ENCODE results near the gene PLEKHD1. TPM values are rescaled to one million over a fixed set of nuclear protein-coding genes. Genes with fewer than 3 reads are reported as not detected.

The PLEKHD1 gene
- total RNA-seq, 1 donor from 2014 or later = 0.14 TPM

DNA sequence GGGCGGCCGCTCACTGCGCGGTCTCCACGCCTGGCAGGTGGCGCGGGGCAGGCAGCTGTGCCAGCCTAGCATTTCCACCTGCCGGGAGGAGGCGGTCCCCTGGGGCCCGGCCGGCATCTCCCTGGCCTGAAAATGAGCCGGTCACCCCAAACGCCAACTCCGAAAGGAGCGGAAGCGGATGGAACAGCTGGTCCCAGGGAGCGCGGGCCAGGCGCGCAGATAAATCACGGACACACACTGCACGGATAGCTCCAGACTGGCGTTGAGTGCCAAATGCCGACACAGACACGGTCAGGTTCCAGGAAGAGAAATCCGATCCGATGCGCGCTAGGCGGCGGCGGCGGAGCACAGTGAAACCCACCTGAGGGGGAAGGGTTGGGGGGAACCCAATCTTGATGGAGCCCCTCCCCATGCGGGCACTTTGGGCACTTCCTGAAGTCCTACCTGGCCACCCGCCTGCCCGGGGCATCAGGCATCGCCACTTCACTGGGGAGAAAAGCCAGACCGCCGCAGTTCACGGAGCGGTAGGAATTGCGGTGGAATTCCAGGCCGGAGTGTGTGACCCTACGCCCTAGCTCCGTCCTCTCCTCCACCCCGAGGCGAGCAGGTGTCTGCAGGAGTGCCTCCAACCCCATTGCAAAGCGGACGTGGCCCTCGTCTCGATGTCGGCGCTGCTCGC, 624 bp upstream of the PLEKHD1 start:
- no peak overlapping the region for H3K27ac Mint-ChIP-seq (ENCODE audit: unreplicated experiment)
- peaks cover 10% of the 10 kb centered on the region for H3K4me1 Mint-ChIP-seq
- peak overlapping the region; percentile 74 for H3K4me3 Mint-ChIP-seq
- no peaks in the 10 kb centered on the region for H3K36me3 Mint-ChIP-seq (ENCODE audit: low read depth)
- H3K9me3 Mint-ChIP-seq = no peaks in the 10 kb centered on the region
- no peak for DNase-seq (ENCODE audit: low read depth, low spot score)
- TF ChIP-seq, protein P1, sequence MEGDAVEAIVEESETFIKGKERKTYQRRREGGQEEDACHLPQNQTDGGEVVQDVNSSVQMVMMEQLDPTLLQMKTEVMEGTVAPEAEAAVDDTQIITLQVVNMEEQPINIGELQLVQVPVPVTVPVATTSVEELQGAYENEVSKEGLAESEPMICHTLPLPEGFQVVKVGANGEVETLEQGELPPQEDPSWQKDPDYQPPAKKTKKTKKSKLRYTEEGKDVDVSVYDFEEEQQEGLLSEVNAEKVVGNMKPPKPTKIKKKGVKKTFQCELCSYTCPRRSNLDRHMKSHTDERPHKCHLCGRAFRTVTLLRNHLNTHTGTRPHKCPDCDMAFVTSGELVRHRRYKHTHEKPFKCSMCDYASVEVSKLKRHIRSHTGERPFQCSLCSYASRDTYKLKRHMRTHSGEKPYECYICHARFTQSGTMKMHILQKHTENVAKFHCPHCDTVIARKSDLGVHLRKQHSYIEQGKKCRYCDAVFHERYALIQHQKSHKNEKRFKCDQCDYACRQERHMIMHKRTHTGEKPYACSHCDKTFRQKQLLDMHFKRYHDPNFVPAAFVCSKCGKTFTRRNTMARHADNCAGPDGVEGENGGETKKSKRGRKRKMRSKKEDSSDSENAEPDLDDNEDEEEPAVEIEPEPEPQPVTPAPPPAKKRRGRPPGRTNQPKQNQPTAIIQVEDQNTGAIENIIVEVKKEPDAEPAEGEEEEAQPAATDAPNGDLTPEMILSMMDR (conservative IDR thresholded peaks at IDR 0.05) = no peak
- H3K27me3 Mint-ChIP-seq (ENCODE audit: low read depth) = peaks cover 78% of the 10 kb centered on the region

DNA sequence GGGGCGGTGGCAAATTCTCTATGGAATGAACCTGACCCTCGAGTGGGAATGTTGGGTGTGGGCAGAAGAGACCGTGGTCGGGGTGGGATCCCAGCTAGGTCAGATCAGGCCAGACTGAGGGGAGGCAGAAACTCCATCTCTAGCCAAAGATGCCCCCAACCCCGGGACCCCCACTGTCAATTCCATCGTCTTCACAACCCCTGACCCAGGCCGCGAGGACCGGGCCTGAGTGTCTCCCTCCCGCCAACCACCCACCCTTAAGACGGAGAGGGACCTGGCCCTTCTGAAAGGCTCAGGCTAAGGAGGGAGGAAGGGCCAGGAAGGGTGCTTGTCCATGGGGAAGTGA, 760 bp downstream of the PLEKHD1 start:
- Mint-ChIP-seq H3K36me3 (ENCODE audit: low read depth) (no peaks in the 10 kb centered on the region), H3K27ac (ENCODE audit: unreplicated experiment) (no peak overlapping the region), H3K4me3 (no peak overlapping the region), H3K9me3 (no peaks in the 10 kb centered on the region), H3K4me1 (peaks cover 10% of the 10 kb centered on the region), H3K27me3 (ENCODE audit: low read depth) (peaks cover 70% of the 10 kb centered on the region)
- TF ChIP-seq, protein P1 (conservative IDR thresholded peaks at IDR 0.05) = no peak
- no peak for DNase-seq (ENCODE audit: low read depth, low spot score)

DNA sequence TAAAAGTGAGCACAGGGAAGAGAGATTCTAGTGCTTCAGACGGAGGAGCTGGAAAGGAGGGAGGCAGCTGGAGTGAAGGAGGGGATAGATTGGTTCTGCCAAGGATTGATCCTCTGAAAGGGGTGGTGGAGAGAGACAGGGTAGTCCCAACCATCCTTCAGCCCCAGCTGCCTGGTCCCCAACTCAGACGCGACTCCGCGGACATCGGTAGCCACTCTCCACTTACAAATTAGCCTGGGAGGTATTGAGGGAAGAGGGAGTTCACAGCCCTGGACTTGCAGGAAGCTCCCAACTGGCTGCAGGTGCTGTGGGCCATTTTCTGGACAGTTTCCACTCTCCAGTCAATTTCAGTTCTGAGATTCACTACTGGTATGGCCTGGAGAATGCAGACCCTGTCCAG, 1.2 kb downstream of the PLEKHD1 start:
- no peaks in the 10 kb centered on the region for H3K36me3 Mint-ChIP-seq (ENCODE audit: low read depth)
- H3K27ac Mint-ChIP-seq (ENCODE audit: unreplicated experiment) = no peak overlapping the region
- H3K4me1 Mint-ChIP-seq = peaks cover 10% of the 10 kb centered on the region
- no peak overlapping the region for H3K4me3 Mint-ChIP-seq
- H3K9me3 Mint-ChIP-seq = no peaks in the 10 kb centered on the region
- TF ChIP-seq, protein P1 (conservative IDR thresholded peaks at IDR 0.05) = no peak
- no peak for DNase-seq (ENCODE audit: low read depth, low spot score)
- H3K27me3 Mint-ChIP-seq (ENCODE audit: low read depth) = peaks cover 71% of the 10 kb centered on the region

DNA sequence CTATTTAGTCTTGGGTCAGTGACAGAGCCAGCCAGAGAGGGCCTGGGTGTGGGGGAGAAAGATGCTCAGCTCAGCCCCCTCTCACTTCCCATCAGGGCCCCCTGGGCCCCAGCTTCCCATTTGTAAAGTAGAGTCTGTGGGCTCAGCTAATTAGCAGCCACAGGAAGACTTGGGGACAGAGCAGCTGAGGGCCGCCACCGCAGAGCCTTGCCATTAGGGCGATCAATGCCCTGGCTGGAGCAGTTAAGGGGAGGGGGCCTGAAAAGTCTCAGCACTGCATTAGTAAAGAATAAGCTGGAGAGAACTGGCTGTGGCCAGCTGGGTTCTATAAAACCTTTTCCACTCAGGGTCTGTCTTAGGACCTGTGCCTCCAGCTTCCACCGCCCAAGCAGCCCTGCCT, 2.7 kb downstream of the PLEKHD1 start:
- Mint-ChIP-seq H3K4me1 (peaks cover 10% of the 10 kb centered on the region), H3K9me3 (no peaks in the 10 kb centered on the region), H3K27me3 (ENCODE audit: low read depth) (peaks cover 63% of the 10 kb centered on the region), H3K27ac (ENCODE audit: unreplicated experiment) (no peak overlapping the region), H3K4me3 (peak overlapping the region; percentile 42), H3K36me3 (ENCODE audit: low read depth) (no peaks in the 10 kb centered on the region)
- no peak for DNase-seq (ENCODE audit: low read depth, low spot score)
- TF ChIP-seq, protein P1 (conservative IDR thresholded peaks at IDR 0.05) = no peak

DNA sequence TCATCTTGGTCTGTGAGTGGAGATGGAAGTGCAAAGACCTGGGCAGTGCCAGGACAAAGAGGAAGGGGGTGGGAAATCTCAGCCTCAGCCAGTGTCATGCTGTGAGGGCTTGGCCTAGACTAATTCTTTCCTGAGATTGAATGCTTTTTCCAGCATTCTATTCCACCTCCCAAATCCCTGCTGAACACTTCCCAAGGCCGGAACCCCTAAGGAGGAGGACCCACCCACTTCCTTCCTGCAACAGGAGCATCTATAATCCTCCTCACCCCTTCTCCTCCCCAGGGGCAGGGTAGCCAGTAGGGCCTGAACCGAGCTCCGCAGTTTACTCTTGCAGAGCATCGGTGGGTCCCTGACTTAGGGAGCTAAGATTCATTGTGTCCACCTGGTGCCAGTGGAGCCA, 3.2 kb downstream of the PLEKHD1 start:
- H3K9me3 Mint-ChIP-seq = no peaks in the 10 kb centered on the region
- H3K36me3 Mint-ChIP-seq (ENCODE audit: low read depth) = no peaks in the 10 kb centered on the region
- no peak overlapping the region for H3K4me3 Mint-ChIP-seq
- peaks cover 10% of the 10 kb centered on the region for H3K4me1 Mint-ChIP-seq
- H3K27ac Mint-ChIP-seq (ENCODE audit: unreplicated experiment) = no peak overlapping the region
- H3K27me3 Mint-ChIP-seq (ENCODE audit: low read depth) = peaks cover 59% of the 10 kb centered on the region
- DNase-seq (ENCODE audit: low read depth, low spot score) = no peak
- TF ChIP-seq, protein P1 (conservative IDR thresholded peaks at IDR 0.05) = no peak
